Middle frontal gyrus (tissue), 1 donor: ENCODE results near the gene PSME2.

Experiments used
- DNase-seq: peaks from one replicate; pipeline ENCODE4 v3.0.0-alpha.2; 2015; ENCODE audit warnings: low spot score; ENCODE audit errors: extremely low spot score

PSME2 gene

DNA sequence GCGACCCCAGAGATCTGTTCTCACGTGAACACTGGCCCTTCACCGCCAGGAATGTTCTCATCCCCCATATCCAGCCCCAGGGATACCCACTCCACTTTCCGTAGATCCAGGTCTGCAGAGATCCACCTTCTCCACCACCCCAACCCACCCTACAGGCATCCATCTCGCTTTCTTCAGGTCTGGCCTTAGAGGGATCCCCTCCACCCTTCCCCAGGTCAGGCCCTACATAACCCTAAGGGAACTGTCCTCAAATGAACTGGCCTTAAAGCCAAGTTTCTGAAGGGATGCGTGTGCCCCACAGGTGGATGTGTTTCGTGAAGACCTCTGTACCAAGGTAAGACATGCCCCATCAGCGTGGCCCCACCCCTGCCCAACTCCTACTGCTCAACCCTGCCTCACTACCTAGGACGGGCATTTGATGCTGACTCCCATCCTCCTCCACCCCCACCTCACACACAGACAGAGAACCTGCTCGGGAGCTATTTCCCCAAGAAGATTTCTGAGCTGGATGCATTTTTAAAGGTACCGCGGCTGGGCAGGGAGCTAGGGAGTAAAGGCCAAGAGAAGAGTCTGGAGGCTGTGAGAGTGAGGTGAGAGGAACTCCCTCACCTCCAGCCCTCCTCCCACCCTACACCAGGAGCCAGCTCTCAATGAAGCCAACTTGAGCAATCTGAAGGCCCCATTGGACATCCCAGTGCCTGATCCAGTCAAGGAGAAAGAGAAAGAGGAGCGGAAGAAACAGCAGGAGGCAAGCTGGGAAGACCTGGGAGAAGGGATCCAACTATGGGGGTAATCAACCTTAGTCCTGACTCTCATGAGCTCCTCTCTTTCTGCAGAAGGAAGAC is 9.5 kb downstream of the PSME2 start:
- no peak for DNase-seq

DNA sequence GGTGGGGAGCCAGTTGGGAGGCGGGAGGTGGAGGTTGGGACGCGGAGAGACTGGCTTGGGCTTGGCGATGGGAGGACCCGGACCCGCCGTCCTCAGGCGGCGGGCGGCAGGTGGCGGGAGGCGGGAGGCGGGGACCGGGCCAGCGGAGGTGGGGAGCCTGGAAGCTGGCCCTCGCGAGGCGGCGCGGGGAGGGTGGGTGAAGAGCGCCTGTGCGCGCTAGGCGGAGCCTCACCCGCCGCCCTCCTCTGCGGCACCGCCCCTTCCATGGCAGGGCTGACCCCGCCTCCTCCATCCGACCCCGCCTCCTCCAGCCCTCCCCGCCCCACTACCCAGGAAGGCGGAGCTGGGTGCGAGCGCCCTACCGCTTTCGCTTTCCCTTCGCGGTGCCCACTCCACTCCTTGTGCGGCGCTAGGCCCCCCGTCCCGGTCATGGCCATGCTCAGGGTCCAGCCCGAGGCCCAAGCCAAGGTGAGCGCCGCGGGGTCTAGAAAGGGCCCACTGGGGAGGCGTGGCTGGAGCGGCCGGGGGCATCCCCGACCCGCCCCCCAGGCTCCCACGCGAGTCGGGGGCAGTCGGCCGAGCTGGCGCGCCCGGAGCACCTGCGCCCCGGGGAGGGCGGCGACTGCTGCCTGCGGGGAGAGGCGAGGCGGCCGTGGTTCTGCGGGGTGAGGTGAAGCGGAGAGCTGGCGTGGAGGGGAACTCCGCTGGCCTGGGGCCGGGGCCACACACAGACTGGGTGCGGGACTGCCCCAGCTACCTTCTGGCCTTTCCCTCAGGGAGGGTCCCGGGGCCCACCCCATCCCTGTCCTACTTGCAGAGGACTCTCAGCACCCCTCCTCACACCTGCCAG is 10.4 kb downstream of the PSME2 start, which contains the start of gene PSME1:
Gene PSME1, plus strand, starts transcription at position 361 of the 850 bp plus-strand sequence. Its CDS starts 69 bp downstream, at position 430.
- DNase-seq: peak; percentile 78

DNA sequence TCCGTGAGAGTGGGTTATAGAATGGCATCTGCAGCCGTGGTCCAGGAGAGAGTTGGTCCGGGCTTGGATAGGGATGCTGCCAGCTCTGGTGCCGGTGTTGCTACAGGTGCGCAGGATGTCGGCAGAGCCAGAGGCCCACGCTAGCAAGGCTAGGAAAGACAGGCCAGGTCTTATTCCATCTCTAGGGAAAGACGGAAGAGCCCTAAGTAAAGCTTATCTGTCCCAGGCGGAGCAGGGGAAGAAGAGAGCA is 10.9 kb downstream of the PSME2 start:
- no peak for DNase-seq

GRCh38 chr14:24133735-24134134 is 12.7 kb downstream of the PSME2 start:
- DNase-seq: no peak

GRCh38 chr14:24132976-24133375 is 13.4 kb downstream of the PSME2 start:
- no peak for DNase-seq

- no peak for DNase-seq
Measured at GRCh38 chr14:24132061-24132685, 14.2 kb downstream of the PSME2 start.

- no peak for DNase-seq
Measured at GRCh38 chr14:24131549-24131966, 14.9 kb downstream of the PSME2 start.

DNA sequence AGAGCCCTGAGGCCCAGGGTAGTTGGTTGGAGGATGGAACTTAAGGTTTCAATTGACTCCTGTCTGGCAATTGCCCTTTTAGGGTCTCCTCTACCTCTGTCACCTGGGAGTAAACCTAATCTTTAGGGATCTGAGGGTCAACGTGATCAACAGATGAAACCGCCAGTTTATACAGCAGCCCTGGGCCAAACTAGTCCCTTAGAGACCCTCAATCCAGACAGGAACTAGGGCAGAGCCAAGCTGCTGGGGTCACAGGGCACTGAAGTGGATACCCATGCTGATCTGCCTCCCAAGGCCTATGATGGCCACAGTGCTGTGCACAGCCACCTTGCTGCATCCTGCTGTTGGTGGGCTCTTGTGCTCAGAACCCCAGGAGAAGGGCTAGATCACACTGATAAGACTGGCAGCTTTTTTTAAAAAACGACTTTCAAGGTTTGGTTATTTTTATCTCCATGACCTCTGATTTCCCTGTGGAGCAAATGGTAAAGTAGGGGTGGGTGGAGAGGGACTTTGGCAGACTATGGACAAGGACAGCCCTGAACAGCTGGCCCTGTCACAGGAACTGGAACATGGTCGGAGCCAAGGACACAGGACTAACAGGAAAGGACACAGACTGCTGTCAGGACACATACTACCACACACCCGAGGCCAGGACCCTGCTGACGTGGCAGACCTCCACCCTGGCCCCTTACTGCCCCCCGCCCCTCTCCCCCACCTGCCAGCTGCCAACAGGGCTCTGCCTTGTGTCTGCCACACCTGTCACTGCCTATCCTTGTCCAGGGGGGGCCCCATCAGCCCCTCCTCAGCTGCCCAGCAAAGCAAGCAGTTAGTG is 15.5 kb downstream of the PSME2 start:
- DNase-seq: no peak

DNA sequence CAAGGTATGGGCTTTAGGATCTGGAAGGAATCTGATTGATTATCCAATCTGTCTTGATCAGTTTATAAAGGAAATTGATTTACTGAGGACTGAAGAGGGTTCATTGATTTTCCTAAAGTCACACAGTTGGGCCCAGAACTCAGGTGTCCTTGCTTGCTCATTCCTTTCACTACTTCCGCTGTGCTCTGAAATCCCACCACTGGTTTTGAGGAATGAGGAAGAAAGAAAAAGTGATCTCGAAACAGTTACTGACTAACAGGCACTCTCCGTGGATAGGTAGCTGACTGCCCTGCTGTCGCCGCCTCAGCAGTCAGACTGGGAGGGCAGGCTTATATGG is 16.1 kb downstream of the PSME2 start, which contains the start of gene FITM1:
Gene FITM1, plus strand, starts transcription at position 280 of the 337 bp plus-strand sequence. CDS start 905 bp downstream, outside the sequence.
- no peak for DNase-seq

DNA sequence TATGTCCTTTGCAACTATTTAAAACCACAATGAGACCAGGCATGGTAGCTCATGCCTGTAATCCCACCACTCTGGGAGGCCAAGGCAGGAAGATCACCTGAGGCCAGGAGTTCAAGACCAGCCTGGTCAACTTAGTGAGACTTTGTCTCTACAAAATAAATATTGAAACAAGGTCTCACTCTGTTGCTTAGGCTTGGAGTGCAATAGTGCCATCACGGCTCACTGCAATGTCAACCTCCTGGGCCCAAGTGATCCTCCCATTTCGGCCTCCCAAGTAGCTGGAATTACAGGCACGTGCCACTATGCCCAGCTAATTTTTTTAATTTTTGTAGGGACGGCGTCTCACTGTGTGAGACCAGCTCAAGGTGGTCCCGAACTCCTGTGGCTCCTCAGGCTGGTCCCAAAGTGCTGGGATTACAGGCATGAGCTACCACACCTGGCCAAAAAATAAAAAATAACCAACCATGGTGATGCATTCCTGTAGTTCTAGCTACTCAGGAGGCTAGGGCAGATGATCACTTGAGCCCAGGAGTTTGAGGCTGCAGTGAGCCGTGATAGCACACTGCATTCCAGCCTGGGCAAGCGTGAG is 16.9 kb downstream of the PSME2 start:
- no peak for DNase-seq

GRCh38 chr14:24127673-24128072 is 18.7 kb downstream of the PSME2 start:
- no peak for DNase-seq

DNA sequence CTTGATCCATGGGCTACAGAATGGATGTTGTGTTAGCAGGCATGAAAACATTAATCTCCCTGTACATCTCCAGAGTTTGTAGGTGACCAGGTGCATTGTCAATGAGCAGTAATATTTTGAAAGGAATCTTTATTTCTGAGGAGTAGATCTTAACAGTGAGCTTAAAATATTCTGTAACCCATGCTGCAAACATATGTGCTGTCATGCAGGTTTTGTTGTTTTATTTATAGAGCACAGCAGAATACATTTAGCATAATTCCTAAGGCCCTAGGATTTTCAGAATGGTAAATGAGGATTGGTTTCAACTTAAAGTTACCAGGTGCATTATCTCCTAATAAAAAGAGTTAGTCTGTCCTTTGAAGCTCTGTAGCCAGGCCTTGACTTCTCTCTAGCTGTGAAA is 19.5 kb downstream of the PSME2 start:
- no peak for DNase-seq

GRCh38 chr14:24123424-24124417 is 22.7 kb downstream of the PSME2 start:
- DNase-seq: no peak

DNA sequence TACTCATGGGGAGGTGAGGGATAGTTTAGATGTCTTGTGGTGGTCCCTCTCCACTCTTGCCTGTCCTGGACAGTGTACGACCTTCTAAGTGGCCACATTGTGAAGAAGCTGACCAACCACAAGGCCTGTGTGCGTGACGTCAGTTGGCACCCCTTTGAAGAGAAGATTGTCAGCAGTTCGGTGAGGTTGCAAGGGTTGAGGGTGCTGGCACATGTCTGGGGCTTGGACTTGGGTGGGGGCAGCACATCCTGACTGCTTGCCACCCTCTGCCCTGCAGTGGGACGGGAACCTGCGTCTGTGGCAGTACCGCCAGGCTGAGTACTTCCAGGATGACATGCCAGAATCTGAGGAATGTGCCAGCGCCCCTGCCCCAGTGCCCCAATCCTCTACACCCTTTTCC is 23.5 kb downstream of the PSME2 start:
- no peak for DNase-seq

DNA sequence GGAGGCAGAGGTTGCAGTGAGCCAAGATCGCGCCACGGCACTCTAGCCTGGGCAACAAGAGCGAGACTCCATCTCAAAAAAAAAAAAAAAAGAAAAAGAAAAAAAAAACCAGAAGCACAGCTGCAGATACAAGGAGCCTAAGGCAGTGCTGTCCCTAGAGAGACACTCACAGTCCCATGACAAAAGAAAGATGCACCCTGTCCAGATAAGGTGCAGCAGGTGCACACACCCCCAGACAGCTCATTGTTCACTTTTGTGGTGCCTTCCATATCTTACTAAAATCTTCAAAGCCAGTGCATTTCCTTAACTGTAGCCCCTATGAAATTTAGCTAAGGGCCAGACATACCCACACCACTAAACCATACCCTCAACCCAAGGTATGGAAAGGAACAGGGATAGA is 24.0 kb downstream of the PSME2 start:
- no peak for DNase-seq

DNA sequence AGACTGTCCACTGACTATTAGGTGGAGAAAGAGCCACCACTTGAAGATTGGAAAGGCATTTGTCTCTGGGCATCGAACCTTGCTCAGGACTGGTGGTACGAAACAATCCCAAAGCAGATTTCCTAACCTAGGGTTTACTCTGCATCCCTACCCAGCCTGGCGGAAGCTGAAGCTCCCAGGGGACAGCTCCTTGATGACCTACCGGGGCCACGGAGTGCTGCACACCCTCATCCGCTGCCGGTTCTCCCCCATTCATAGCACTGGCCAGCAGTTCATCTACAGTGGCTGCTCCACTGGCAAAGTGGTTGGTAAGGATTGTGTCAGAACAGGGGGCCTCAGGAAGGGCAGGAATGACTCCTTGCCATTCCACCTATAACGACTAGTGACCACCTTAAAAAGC is 25.2 kb downstream of the PSME2 start:
- no peak for DNase-seq

GRCh38 chr14:24119691-24120090 is 26.7 kb downstream of the PSME2 start:
- DNase-seq: no peak

GRCh38 chr14:24117179-24117578 is 29.2 kb downstream of the PSME2 start:
- no peak for DNase-seq

GRCh38 chr14:24116128-24116814 is 30.1 kb downstream of the PSME2 start:
- no peak for DNase-seq
